ENCODE measurements around the gene TRRAP.

Gene TRRAP

GRCh38 chr7:98903246-98903645 lies 24.9 kb downstream of the TRRAP start:
- DNase-seq, result no peak

- DNase-seq, result no peak
Observed at GRCh38 chr7:98907570-98907969, 29.2 kb downstream of the TRRAP start.

- no peak for DNase-seq
Observed at GRCh38 chr7:98908585-98908984, 30.3 kb downstream of the TRRAP start.

- no peak for DNase-seq
Observed at GRCh38 chr7:98909487-98909886, 31.2 kb downstream of the TRRAP start.

- no peak for DNase-seq
Observed at GRCh38 chr7:98910427-98910826, 32.1 kb downstream of the TRRAP start.

GRCh38 chr7:98911916-98912315 lies 33.6 kb downstream of the TRRAP start:
- DNase-seq, result no peak

GRCh38 chr7:98913026-98913425 lies 34.7 kb downstream of the TRRAP start:
- DNase-seq, result no peak

- peak; percentile 51 for DNase-seq
Observed at GRCh38 chr7:98913612-98914011, 35.3 kb downstream of the TRRAP start.

GRCh38 chr7:98917331-98917730 lies 39.0 kb downstream of the TRRAP start:
- DNase-seq, result no peak

- DNase-seq, result no peak
Observed at GRCh38 chr7:98921608-98922372, 43.5 kb downstream of the TRRAP start.

GRCh38 chr7:98922392-98923187 lies 44.3 kb downstream of the TRRAP start:
- DNase-seq, result no peak

- DNase-seq, result no peak
Observed at GRCh38 chr7:98923512-98923911, 45.2 kb downstream of the TRRAP start.

- no peak for DNase-seq
Observed at GRCh38 chr7:98927125-98927524, 48.8 kb downstream of the TRRAP start.

- no peak for DNase-seq
Observed at GRCh38 chr7:98930464-98930863, 52.1 kb downstream of the TRRAP start.

- no peak for DNase-seq
Observed at GRCh38 chr7:98930921-98931320, 52.6 kb downstream of the TRRAP start.

- DNase-seq, result no peak
Observed at GRCh38 chr7:98933321-98933720, 55.0 kb downstream of the TRRAP start.

- no peak for DNase-seq
Observed at GRCh38 chr7:98934267-98934666, 55.9 kb downstream of the TRRAP start.

GRCh38 chr7:98935811-98936210 lies 57.5 kb downstream of the TRRAP start:
- DNase-seq, result peak; percentile 21

- no peak for DNase-seq
Observed at GRCh38 chr7:98943336-98943735, 65.0 kb downstream of the TRRAP start.

GRCh38 chr7:98944386-98944785 lies 66.1 kb downstream of the TRRAP start:
- no peak for DNase-seq

- DNase-seq, result no peak
Observed at GRCh38 chr7:98945852-98946251, 67.5 kb downstream of the TRRAP start.

- no peak for DNase-seq
Observed at GRCh38 chr7:98946389-98946788, 68.1 kb downstream of the TRRAP start.

GRCh38 chr7:98949336-98950044 lies 71.2 kb downstream of the TRRAP start:
- no peak for DNase-seq

GRCh38 chr7:98955992-98956391 lies 77.7 kb downstream of the TRRAP start:
- no peak for DNase-seq

Measured in HCEC 1CT (cell line).